Activated T-helper 9 cell treated with anti-CD3 and anti-CD28 coated beads, Interleukin-2, amount 50 U/mL, for 16 hours (primary cell): ENCODE results near the gene B3GNT3.
"Not testable (repeated sequence)": the region's sequence is repeated elsewhere in the genome, so short reads cannot be mapped to it uniquely, and the experiment has no call there.

Experiments used
- DNase-seq: peaks from one replicate; pipeline ENCODE4 v3.0.0-alpha.2; 2020; ENCODE audit warnings: low read depth

Gene B3GNT3

DNA sequence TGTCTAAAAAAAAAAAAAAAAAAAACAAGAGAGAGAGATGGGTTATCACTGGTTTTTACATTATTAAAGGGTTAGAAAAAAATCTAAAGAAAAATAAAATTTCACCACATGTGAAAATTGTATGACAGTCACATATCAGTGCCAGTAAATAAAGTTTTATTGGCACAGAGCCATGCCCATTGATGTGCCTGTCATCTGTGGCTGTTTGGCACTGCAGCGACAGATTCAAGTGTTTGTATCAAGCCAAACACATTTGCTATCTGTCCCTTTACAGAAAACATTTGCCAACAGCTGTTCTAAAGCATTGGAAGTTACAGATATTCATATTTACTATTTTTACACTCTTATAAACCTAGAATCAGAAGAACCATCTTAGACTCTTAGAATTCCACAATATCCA, 27.4 kb upstream of the B3GNT3 start:
- DNase-seq = no peak

GRCh38 chr19:17770613-17771012, 24.3 kb upstream of the B3GNT3 start:
- DNase-seq = no peak

- no peak for DNase-seq
Measured at GRCh38 chr19:17772172-17772571, 22.8 kb upstream of the B3GNT3 start.

- DNase-seq = no peak
Measured at GRCh38 chr19:17775245-17775927, 19.6 kb upstream of the B3GNT3 start.

GRCh38 chr19:17775991-17776803, 18.7 kb upstream of the B3GNT3 start:
- no peak for DNase-seq

- not testable (repeated sequence) for DNase-seq
Measured at GRCh38 chr19:17777840-17778239, 17.1 kb upstream of the B3GNT3 start.

DNA sequence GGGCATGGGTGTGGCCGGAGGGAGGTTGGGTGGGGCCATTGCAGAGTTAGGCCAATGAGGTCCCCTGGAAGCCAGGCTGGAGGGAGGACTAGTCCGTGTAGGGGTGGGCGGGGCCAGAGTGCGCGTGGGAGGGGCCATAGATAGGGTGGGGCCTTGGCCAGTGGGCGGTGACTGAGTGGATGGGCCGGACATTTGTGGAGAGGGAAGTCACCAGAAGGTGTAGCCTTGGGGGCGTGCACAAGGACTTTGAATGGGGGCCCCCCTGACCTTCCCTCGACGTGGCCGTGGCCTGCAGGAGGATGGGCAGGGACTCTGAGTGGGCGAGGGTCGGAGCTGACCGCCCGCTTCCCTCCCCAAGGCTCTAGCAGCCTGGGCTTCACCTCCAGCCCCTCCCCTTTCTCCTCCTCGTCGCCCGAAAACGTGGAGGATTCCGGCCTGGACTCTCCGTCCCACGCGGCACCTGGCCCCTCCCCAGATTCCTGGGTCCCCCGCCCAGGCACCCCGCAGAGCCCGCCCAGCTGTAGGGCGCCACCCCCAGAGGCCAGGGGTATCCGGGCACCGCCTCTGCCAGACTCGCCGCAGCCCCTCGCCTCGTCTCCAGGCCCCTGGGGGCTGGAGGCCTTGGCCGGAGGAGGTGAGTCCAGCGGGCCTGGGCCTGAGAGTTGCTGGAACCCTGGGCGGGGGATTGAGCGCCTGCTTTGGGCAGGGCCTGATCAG, 16.5 kb upstream of the B3GNT3 start:
- DNase-seq = no peak

GRCh38 chr19:17778968-17779929, 15.7 kb upstream of the B3GNT3 start:
- DNase-seq = no peak

GRCh38 chr19:17780781-17781180, 14.2 kb upstream of the B3GNT3 start:
- no peak for DNase-seq

DNA sequence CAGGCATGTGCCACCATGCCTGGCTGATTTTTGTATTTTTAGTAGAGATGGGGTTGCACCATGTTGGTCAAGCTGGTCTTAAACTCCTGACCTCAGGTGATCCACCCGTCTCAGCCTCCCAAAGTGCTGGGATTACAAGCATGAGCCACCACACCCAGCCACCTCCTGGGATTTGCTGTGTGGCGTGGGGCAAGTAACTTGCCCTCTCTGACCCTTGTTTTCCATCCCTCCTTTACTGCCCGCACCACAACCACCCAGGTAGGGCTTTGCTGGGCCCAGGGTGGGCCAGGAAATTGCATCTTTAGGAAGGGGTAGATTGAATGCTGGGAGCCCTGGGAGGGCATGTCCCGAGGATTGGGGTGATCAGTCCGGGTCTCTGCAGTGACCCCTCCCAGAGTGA, 11.2 kb upstream of the B3GNT3 start:
- DNase-seq = not testable (repeated sequence)

GRCh38 chr19:17784201-17785008, 10.5 kb upstream of the B3GNT3 start:
- peak; percentile 51 for DNase-seq

GRCh38 chr19:17787274-17787913, 7.5 kb upstream of the B3GNT3 start:
- DNase-seq = no peak

DNA sequence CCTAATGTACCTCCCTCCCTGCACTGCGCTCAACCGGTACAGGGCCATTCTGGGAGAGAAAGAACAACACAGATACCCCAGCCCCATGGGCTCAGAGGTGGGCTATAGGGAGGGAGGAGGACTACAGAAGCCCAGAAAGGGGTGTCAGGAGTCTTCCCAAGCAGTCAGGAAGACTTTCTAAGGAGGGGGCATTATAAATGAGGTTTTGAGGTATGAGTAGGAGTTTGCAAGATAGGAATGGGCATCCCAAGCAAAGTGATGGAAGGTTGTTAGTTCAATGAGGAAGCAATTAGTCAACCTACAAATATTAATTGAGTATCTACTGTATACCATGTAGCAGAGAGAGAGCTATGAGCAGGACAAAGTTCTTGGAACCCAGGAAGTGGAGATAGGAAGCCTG, 6.3 kb upstream of the B3GNT3 start:
- DNase-seq = no peak

- DNase-seq = no peak
Measured at GRCh38 chr19:17790059-17790780, 4.7 kb upstream of the B3GNT3 start.

- DNase-seq = no peak
Measured at GRCh38 chr19:17794412-17794730, 567 bp upstream of the B3GNT3 start.

DNA sequence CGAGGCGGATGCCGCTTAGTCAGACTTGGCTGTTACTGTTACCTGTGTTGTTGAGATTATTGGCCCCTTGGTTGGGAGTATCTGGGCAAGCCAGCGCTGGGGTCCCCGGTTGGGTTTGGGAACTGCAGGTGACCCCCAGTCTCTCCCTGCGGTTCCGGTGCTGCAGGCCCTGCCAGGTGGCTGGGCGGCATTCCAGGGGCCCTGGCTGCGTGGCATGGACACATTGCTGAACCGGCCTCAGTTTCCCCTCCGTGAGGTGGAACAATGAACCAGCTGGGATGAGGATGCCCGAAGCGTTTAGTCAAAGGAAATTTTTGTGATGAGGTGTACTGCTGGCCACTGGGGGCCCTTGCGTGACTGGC, 538 bp downstream of the B3GNT3 start:
- DNase-seq = no peak

GRCh38 chr19:17796013-17796837, 1.3 kb downstream of the B3GNT3 start:
- no peak for DNase-seq

- DNase-seq = no peak
Measured at GRCh38 chr19:17796838-17797423, 2.0 kb downstream of the B3GNT3 start.
